MG63 (cell line): ENCODE data around the gene CILP. TPM values are rescaled to one million over a fixed set of nuclear protein-coding genes. Genes with fewer than 3 reads are reported as not detected.
"Not testable (repeated sequence)": the region's sequence is repeated elsewhere in the genome, so short reads cannot be mapped to it uniquely, and the experiment has no call there.

ENCODE experiments used
- DNase-seq: peaks from one replicate; pipeline ENCODE4 v3.0.0-alpha.2; 2020
- H3K27me3 ChIP-seq: fragments of 250-450 bp; sonication (Bioruptor Pico); 2 replicates; pipeline ENCODE4 v1.5.1; 2020; ENCODE audit warnings: mild to moderate bottlenecking, moderate library complexity
- H3K36me3 ChIP-seq: fragments of 250-450 bp; sonication (Bioruptor Pico); 2 replicates; pipeline ENCODE4 v1.5.1; 2020; ENCODE audit warnings: mild to moderate bottlenecking, moderate library complexity
- H3K4me3 ChIP-seq: fragments of 250-450 bp; sonication (Bioruptor Pico); 2 replicates; pipeline ENCODE4 v1.5.1; 2020; ENCODE audit warnings: mild to moderate bottlenecking, moderate library complexity
- H3K9me3 ChIP-seq: fragments of 250-450 bp; sonication (Bioruptor Pico); 2 replicates; pipeline ENCODE4 v1.5.1; 2020; ENCODE audit warnings: mild to moderate bottlenecking, moderate library complexity
- total RNA-seq: library from RNA; depleted of rRNA; stranded (reverse); fragments of >200 nt; shearing (Covaris generic); gene quantifications from 2 replicates; pipeline ENCODE4 v1.2.3, GENCODE V29; 2014; ENCODE audit warnings: low replicate concordance

The CILP gene
- total RNA-seq, 1 experiment from 2014 or later = not detected

- Histone ChIP-seq H3K9me3 (no peaks in the 10 kb centered on the region), H3K36me3 (no peaks in the 10 kb centered on the region), H3K4me3 (no peak overlapping the region), H3K27me3 (no peaks in the 10 kb centered on the region)
- DNase-seq = no peak
Observed at GRCh38 chr15:65206750-65207149, 4.5 kb downstream of the CILP start.

GRCh38 chr15:65204931-65205660 is 6.2 kb downstream of the CILP start:
- no peak overlapping the region for H3K4me3 ChIP-seq
- H3K9me3 ChIP-seq = no peaks in the 10 kb centered on the region
- DNase-seq = no peak
- H3K36me3 ChIP-seq = no peaks in the 10 kb centered on the region
- no peaks in the 10 kb centered on the region for H3K27me3 ChIP-seq

- no peaks in the 10 kb centered on the region for H3K27me3 ChIP-seq
- no peak for DNase-seq
Observed at GRCh38 chr15:65204236-65204930, 6.9 kb downstream of the CILP start.

GRCh38 chr15:65201918-65202317 is 9.4 kb downstream of the CILP start:
- H3K36me3 ChIP-seq = no peaks in the 10 kb centered on the region
- H3K4me3 ChIP-seq = no peak overlapping the region
- no peaks in the 10 kb centered on the region for H3K9me3 ChIP-seq
- no peak for DNase-seq
- no peaks in the 10 kb centered on the region for H3K27me3 ChIP-seq

More at GRCh38 chr15:65204236-65204930, 6.9 kb downstream of the CILP start:
- H3K36me3 ChIP-seq = no peaks in the 10 kb centered on the region
- H3K9me3 ChIP-seq = no peaks in the 10 kb centered on the region
- H3K4me3 ChIP-seq = no peak overlapping the region

- Histone ChIP-seq H3K9me3 (no peaks in the 10 kb centered on the region), H3K4me3 (no peak overlapping the region), H3K36me3 (no peaks in the 10 kb centered on the region), H3K27me3 (no peaks in the 10 kb centered on the region)
- no peak for DNase-seq
Observed at GRCh38 chr15:65198571-65198970, 12.7 kb downstream of the CILP start.

- no peak overlapping the region for H3K4me3 ChIP-seq
- no peaks in the 10 kb centered on the region for H3K36me3 ChIP-seq
- H3K9me3 ChIP-seq = no peaks in the 10 kb centered on the region
- no peaks in the 10 kb centered on the region for H3K27me3 ChIP-seq
- DNase-seq = no peak
Observed at GRCh38 chr15:65197337-65197645, 14.0 kb downstream of the CILP start.

GRCh38 chr15:65196637-65197336 is 14.5 kb downstream of the CILP start:
- H3K9me3 ChIP-seq = no peaks in the 10 kb centered on the region
- DNase-seq = no peak
- no peaks in the 10 kb centered on the region for H3K27me3 ChIP-seq
- H3K36me3 ChIP-seq = no peaks in the 10 kb centered on the region
- no peak overlapping the region for H3K4me3 ChIP-seq

GRCh38 chr15:65195548-65195923 is 15.7 kb downstream of the CILP start:
- no peak overlapping the region for H3K4me3 ChIP-seq
- no peaks in the 10 kb centered on the region for H3K27me3 ChIP-seq
- H3K36me3 ChIP-seq = no peaks in the 10 kb centered on the region
- no peaks in the 10 kb centered on the region for H3K9me3 ChIP-seq
- no peak for DNase-seq

- DNase-seq = no peak
- no peaks in the 10 kb centered on the region for H3K9me3 ChIP-seq
Observed at GRCh38 chr15:65194826-65195547, 16.3 kb downstream of the CILP start.

GRCh38 chr15:65192016-65192415 is 19.3 kb downstream of the CILP start:
- Histone ChIP-seq H3K4me3 (no peak overlapping the region), H3K27me3 (no peaks in the 10 kb centered on the region), H3K9me3 (no peaks in the 10 kb centered on the region), H3K36me3 (no peaks in the 10 kb centered on the region)
- DNase-seq = peak; percentile 32

More at GRCh38 chr15:65194826-65195547, 16.3 kb downstream of the CILP start:
- Histone ChIP-seq H3K36me3 (no peaks in the 10 kb centered on the region), H3K4me3 (no peak overlapping the region), H3K27me3 (no peaks in the 10 kb centered on the region)

GRCh38 chr15:65189102-65189740 is 22.1 kb downstream of the CILP start:
- Histone ChIP-seq H3K27me3 (no peaks in the 10 kb centered on the region), H3K4me3 (no peak overlapping the region), H3K9me3 (no peaks in the 10 kb centered on the region), H3K36me3 (no peaks in the 10 kb centered on the region)
- DNase-seq = peak; percentile 17

GRCh38 chr15:65188472-65188871 is 22.8 kb downstream of the CILP start:
- H3K9me3 ChIP-seq, H3K4me3 ChIP-seq, H3K36me3 ChIP-seq, DNase-seq, H3K27me3 ChIP-seq: not testable (repeated sequence)

- Histone ChIP-seq H3K27me3 (no peaks in the 10 kb centered on the region), H3K36me3 (peaks cover 23% of the 10 kb centered on the region), H3K4me3 (peak within 1 kb of the TSS; percentile 87), H3K9me3 (no peaks in the 10 kb centered on the region)
- peak; percentile 96 for DNase-seq
Observed at GRCh38 chr15:65184868-65185717, 26.2 kb downstream of the CILP start, which contains the start of gene CLPX. Gene CLPX, minus strand, starts transcription at chr15:65185342. Its CDS starts 189 bp downstream, at chr15:65185153.

- Histone ChIP-seq H3K9me3 (no peaks in the 10 kb centered on the region), H3K36me3 (peaks cover 30% of the 10 kb centered on the region), H3K4me3 (peak overlapping the region; percentile 87), H3K27me3 (no peaks in the 10 kb centered on the region)
- peak; percentile 65 for DNase-seq
Observed at GRCh38 chr15:65184305-65184867, 26.9 kb downstream of the CILP start.

GRCh38 chr15:65183865-65184159 is 27.5 kb downstream of the CILP start:
- Histone ChIP-seq H3K4me3 (peak overlapping the region; percentile 87), H3K36me3 (peaks cover 35% of the 10 kb centered on the region), H3K9me3 (no peaks in the 10 kb centered on the region), H3K27me3 (no peaks in the 10 kb centered on the region)
- DNase-seq = no peak

GRCh38 chr15:65182538-65182937 is 28.7 kb downstream of the CILP start:
- no peak for DNase-seq
- H3K4me3 ChIP-seq = no peak overlapping the region
- no peaks in the 10 kb centered on the region for H3K9me3 ChIP-seq
- H3K27me3 ChIP-seq = no peaks in the 10 kb centered on the region
- peaks cover 48% of the 10 kb centered on the region for H3K36me3 ChIP-seq
